GM18867 (cell line): ENCODE data around the gene CRNKL1.

Experiments used
- ATAC-seq: cut with Tn5 transposase; IDR thresholded peaks from one replicate; pipeline ENCODE4 v1.9.1; 2021; ENCODE audit warnings: mild to moderate bottlenecking, moderate library complexity; ENCODE audit not compliant: unreplicated experiment

Gene CRNKL1

DNA sequence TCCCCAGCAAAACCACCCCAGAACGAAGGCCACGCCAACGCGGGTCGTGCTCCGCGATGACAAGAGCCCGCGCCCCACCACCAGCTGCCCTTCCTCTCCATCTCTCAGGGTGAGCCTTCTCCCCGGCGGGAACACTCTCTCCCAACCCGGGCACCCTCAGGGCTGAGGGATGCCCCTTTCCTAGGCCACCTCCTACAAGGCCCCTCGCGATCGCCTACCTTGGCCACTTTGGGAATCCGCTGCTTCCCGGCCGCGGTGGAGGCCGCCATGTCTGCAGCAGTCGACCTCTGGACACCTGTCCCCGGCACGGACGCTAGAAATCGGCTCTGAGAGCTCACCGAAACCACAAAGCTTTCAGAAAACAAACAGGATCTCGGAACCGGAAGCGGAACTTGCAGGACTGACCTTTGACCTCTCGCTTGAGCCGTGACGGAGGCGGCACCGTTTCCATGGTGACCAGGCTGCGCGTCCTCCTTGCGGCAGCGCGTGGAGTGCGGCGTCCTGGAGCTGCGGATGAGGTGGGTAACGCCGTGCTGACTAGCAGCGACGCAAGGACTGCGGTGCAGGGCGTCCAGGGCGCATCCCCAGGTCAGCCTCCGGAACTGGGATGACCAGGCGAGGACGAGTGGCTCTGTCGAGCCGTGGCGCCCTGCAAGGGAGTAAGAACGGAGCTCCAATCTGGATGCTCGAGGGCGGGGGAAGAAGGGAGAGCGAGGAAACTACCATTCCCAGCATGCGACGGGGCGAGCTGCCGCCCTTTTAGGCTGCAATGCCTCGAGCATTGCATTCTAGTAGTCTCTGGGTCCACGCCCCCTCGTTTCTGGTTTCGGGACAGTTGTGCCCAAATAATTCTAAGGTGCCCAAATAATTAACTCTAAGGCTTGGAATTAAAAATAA, at the start of gene CRNKL1, which contains the start of gene CFAP61:
Gene CRNKL1 (minus strand): TSS at position 393 of the 897 bp plus-strand sequence. CDS start 124 bp downstream, at position 269.
Gene CFAP61 (plus strand): TSS at position 459 of the 897 bp plus-strand sequence. CDS start 4,122 bp downstream, outside the sequence.
- peak; percentile 95 for ATAC-seq

DNA sequence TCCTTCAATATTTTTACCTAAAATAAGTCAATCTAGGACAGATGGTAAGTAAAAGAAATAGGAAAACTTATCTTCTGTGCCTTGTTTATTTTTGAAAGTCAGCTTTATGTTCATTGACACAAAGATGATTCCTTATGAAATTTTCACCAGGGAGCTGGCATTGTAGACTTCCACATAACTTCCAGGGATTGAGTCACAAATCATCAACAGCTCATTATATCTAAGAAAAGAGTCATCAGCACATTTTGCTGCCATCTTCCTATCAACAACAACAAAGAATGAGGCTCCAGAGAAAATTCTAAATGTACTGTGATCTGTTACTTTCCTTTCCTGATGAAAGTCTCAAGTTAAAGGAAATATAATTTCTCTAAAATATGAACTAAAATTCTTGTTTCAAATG, 48.6 kb upstream of the CRNKL1 start:
- no peak for ATAC-seq

DNA sequence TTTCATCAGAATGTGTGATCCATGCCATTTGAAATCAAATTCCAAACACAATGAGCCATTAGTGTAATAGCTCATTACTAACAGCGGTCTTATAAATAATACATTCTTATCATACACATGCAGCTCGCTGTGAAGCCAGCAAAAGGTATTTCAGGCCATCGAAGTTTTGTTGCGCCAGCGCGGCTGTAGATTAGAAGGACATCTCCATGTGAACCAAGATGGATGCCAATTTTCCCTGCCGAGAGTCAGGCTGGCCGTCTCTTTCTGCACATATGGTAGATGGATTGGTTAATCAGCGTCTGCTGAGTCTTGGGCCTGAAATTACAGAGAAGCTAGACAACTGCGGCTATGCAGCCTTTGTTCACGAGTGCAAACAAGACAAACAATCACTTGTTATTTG, 44.2 kb upstream of the CRNKL1 start:
- no peak for ATAC-seq

DNA sequence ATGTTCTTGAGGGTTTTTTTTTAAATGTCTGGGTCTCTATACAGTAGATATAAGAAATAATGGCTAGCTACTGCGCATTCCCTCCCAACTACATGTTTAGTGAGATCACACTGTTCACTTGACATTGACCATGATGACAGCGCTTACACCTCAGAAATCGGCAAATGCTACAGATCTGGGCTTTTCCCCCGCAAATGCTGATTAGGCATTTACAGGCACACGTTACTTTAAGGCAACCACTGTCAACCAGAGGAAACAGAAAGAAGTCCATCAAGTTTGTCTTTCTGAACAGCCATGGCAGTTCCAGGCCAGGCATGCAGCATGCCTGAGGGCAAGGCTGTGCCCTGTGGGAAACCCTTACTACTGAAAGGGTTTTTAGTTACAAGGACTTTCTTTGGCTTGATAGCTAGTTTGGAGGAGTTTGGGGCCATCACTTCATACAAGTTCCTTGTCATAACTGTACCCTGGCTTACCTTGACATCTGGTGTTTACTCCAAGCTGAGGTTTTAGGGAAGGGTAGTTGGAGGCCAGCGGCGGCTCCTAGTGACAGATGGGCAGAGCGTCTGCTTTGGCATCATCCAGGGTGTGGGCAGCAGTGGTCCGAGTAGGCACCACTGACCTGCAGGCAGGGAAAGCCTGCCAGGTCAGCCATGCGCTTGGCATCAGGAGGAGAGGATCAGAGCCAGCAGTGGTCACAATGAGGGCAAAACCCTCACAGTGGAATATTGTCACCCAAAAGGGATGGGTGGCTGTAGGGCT, 43.0 kb upstream of the CRNKL1 start:
- ATAC-seq: no peak

DNA sequence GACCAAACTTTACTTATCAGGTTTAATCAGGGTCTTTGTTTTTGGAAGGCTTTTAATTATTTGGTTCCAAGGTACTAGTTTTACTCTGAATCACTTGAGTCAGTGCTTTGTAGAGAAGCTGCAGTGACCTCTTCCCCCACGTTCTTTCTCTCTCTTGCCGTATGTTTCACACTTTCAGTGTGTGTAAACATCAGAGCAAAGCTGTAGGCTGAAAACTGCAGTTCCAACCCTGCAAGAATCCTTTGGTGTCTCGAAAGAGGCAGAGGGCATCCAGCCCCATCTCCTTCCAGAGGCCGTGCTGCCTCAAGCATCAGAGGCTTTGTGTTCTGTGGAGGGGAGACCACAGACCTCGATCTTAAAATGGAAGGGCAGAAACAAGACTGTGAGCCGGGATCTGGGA, 42.1 kb upstream of the CRNKL1 start:
- ATAC-seq: no peak

DNA sequence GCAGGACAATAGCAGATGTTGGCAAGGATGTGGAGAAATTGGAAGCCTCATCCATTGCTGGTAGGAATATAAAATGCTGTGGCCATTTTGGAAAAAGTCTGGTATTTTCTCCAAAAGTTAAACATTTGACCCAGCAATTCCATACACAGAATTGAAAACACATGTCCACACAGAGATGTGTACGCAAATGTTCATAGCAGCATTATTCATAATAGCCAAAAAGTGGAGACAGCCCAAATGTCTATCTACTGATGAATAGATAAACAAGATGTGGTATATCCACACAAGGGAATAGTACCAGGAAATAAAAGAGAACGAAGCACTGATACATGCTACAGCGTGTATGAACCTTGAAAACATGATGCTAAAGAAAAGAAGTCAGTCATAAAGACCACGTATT, 40.6 kb upstream of the CRNKL1 start:
- no peak for ATAC-seq

GRCh38 chr20:20089939-20090338, 37.7 kb upstream of the CRNKL1 start:
- no peak for ATAC-seq

- ATAC-seq: no peak
Measured at GRCh38 chr20:20089018-20089417, 36.8 kb upstream of the CRNKL1 start.

- no peak for ATAC-seq
Measured at GRCh38 chr20:20085812-20086211, 33.5 kb upstream of the CRNKL1 start.

DNA sequence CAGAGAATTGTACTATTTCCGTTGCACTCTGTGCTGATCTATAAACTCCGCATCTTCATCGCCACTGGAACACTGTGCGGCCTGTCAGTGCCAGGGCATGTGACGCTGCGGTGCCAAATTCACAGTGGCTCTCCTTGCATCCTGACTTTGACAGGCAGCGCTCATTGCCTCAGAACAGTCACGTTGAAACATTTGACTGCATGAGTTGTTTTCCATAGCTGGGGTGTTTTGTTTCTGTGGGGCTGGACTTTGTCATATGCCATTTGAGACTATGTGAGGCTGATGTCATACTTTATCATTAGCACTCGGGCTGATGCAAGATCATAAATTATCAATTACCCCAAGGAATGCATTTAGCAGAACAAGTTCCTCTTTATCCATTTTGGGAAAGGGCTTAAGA, 32.8 kb upstream of the CRNKL1 start:
- no peak for ATAC-seq

- no peak for ATAC-seq
Measured at GRCh38 chr20:20084296-20084752, 32.1 kb upstream of the CRNKL1 start.

GRCh38 chr20:20083807-20084206, 31.5 kb upstream of the CRNKL1 start:
- peak; percentile 51 for ATAC-seq

- no peak for ATAC-seq
Measured at GRCh38 chr20:20079102-20079784, 27.0 kb upstream of the CRNKL1 start.

GRCh38 chr20:20078041-20078440, 25.8 kb upstream of the CRNKL1 start:
- ATAC-seq: no peak

DNA sequence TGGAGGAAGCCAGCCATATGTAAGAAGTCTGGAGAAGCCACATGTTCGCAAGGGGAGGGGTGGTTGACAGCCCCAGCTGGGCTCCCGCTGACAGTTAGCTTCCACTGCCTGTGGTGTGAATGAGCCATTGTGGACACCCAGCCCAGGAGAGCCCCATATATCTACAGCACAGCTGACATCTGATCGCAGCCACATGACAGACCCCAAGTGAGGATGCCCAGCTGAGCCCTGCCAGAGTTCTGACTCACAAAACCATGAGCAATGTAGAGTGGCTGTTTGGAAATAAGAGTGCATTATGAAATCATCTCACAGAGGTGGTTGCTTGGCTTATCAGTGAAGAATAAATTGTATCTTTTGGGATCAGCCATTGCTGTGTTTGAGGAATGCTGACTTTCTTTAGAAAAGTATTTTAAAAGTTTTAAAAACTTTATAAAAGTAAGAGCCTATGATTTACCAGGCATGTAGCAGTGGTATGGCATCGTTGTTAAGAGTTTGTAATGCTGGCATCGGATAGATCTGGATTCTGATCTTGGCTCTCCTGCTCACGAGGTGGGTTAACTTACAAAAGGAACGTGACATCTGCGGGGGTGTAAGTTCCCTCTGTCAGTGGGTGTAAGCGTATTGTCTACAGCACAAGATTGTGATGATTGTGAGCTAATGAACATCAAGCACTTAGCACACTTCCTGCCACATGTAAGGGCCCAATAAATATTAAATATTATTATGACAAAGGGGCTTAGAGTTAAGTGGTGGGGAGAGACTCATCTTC, 24.2 kb upstream of the CRNKL1 start:
- no peak for ATAC-seq

GRCh38 chr20:20075032-20075431, 22.8 kb upstream of the CRNKL1 start:
- no peak for ATAC-seq

DNA sequence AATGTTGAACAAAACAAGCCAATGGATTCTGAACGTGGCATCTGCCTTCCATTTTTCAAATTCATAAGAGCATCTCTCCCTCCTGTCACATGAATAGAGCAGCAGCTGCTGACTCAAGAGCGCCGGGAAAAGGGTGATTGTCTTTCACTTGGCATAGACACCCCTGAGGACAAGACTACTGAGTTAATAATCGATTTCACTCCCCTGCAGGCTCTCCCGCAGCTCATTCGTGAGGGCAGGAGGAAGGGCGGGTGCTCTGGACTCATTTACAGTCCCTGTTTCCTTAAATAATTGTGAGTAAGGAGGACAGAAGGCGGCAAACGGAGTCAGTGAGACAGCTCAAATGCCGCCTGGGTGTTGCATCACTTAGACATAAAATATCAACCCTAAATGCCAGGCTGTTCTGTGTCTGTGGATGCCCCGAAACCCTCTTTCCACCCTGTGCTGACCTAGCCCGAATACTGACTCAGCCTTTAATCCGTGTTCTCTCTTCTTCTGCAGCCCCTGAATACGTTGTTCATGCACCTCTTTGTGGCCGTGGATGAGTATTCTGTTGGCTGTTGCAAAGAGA, 21.6 kb upstream of the CRNKL1 start:
- no peak for ATAC-seq

DNA sequence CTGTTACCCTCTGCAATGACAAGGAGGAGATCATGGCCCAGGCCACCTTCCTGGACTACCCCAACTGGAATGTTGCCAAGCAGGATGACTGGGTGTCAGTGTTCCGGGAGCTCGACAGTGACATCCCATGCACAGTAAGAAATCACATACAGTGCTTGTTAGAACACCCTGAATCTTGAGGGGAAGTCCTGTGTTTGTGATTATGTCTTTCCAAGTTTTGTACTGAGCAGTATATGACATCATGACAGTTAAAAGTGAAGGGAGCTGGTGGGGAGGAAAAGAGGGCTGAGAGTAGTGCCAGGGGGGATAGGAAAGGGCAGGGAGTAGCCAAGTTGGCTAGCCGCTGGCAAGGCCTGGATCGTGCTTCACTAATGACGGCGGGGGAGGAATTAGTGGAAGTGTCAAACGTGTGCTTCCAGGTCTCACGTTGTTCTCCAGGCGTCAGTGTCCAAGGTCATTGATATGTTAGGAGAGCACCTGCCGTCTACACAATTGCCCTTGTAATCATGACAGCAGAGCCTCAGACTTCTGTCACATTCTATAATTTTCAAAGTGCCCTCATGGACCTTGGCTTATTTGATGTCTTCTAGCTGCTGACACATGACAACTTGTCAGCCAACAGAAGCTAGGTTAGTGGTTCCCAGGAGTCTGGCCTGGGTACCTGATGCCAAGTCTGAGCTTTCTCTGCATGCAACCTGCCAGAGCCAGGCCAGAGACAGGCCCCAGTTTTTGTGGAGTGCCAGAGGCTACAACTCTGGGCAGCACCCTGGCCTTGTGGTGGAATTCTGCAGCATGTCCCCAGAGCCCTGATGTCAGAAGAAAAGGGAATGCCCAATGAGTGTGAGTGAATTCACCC, 18.8 kb upstream of the CRNKL1 start:
- no peak for ATAC-seq

- no peak for ATAC-seq
Measured at GRCh38 chr20:20065361-20065760, 13.1 kb upstream of the CRNKL1 start.
